Keratinocyte (primary cell): Measurements from ENCODE around the gene PLEKHN1. TPM values are rescaled to one million over a fixed set of nuclear protein-coding genes. Genes with fewer than 3 reads are reported as not detected.

Source experiments
- DNase-seq: peaks from one replicate; pipeline ENCODE4 v3.0.0-alpha.2; 2011; ENCODE audit warnings: low read depth, missing footprints, low spot score
- FAIRE-seq: peaks from 2 replicates; lab custom pipeline; 2011; peaks lifted over from hg19 to GRCh38; lab: Jason Lieb, UNC
- H2AFZ ChIP-seq: 2 replicates; pipeline ENCODE4 v1.6.0; 2012; ENCODE audit warnings: low read length, control low read depth, inconsistent platforms; ENCODE audit not compliant: control insufficient read depth
- H3K27ac ChIP-seq: 2 replicates; pipeline ENCODE4 v1.5.1; 2011; ENCODE audit warnings: low read length; ENCODE audit not compliant: control insufficient read depth, insufficient read depth
- H3K27me3 ChIP-seq: 3 replicates; pipeline ENCODE4 v1.6.0; 2011; ENCODE audit warnings: low read length; ENCODE audit not compliant: control insufficient read depth, insufficient read depth; ENCODE audit errors: extremely low read depth
- H3K36me3 ChIP-seq, 2 experiments: 2 replicates in 1 of 2; 3 replicates in 1 of 2; pipeline ENCODE4 v1.5.1; 2011; ENCODE audit warnings: low read length in 2 of 2, mild to moderate bottlenecking in 1 of 2; ENCODE audit not compliant: control insufficient read depth in 2 of 2, insufficient read depth in 2 of 2; ENCODE audit errors: extremely low read depth in 1 of 2
- H3K4me1 ChIP-seq: 3 replicates; pipeline ENCODE4 v1.5.1; 2011; ENCODE audit warnings: low read length; ENCODE audit not compliant: control insufficient read depth, insufficient read depth; ENCODE audit errors: extremely low read depth
- H3K4me2 ChIP-seq: 3 replicates; pipeline ENCODE4 v1.6.0; 2011; ENCODE audit warnings: low read depth, low read length; ENCODE audit not compliant: control insufficient read depth, insufficient read depth; ENCODE audit errors: extremely low read depth
- H3K4me3 ChIP-seq, 3 experiments: fragments of 200-600 bp in 1 of 3; sonication (generic) in 1 of 3; 2 replicates in 2 of 3; 3 replicates in 1 of 3; pipeline ENCODE4 v1.5.1; 2011 to 2016; ENCODE audit warnings: low read length in 3 of 3, mild to moderate bottlenecking in 3 of 3, control low read depth in 2 of 3, inconsistent platforms in 1 of 3, low read depth in 1 of 3, mixed read lengths in 1 of 3, mixed run types in 1 of 3, moderate library complexity in 1 of 3; ENCODE audit not compliant: control insufficient read depth in 2 of 3, insufficient read depth in 2 of 3; ENCODE audit errors: extremely low read depth in 1 of 3
- H3K79me2 ChIP-seq: 2 replicates; pipeline ENCODE4 v1.6.0; 2012; ENCODE audit warnings: low read length; ENCODE audit not compliant: control insufficient read depth, insufficient read depth
- H3K9ac ChIP-seq: 3 replicates; pipeline ENCODE4 v1.6.0; 2011; ENCODE audit warnings: low read length; ENCODE audit not compliant: control insufficient read depth, insufficient read depth; ENCODE audit errors: extremely low read depth
- H3K9me1 ChIP-seq: 3 replicates; pipeline ENCODE4 v1.6.0; 2011; ENCODE audit warnings: low read length; ENCODE audit not compliant: control insufficient read depth, insufficient read depth; ENCODE audit errors: extremely low read depth
- H3K9me3 ChIP-seq: 2 replicates; pipeline ENCODE4 v1.5.1; 2012; ENCODE audit warnings: low read depth, low read length; ENCODE audit not compliant: control insufficient read depth
- H4K20me1 ChIP-seq: 3 replicates; pipeline ENCODE4 v1.6.0; 2011; ENCODE audit warnings: low read length; ENCODE audit not compliant: control insufficient read depth, insufficient read depth; ENCODE audit errors: extremely low read depth
- EZH2 ChIP-seq: IDR thresholded peaks from one replicate; pipeline ENCODE4 v1.6.1; 2012; ENCODE audit warnings: inconsistent platforms, mild to moderate bottlenecking, low read length, moderate library complexity
- dilution Hi-C: fragments of 300-500 bp; cut with MboI; formaldehyde crosslinking; loops from one replicate; pipeline ENCODE4 v1.7.0; 2020; ENCODE audit warnings: low sequenced_read_pairs; ENCODE audit not compliant: extremely low pct_ligation_motif_present
- polyA plus RNA-seq, 5 experiments: library from polyadenylated mRNA; depleted of rRNA in 3 of 5; stranded (reverse) in 3 of 5; stranded (forward) in 1 of 5; unstranded in 1 of 5; fragments of >200 nt; gene quantifications; 1 replicate in 1 of 5; 2 replicates in 3 of 5; 3 replicates in 1 of 5; pipeline versions ENCODE4 v1.2.1 to v1.2.3, GENCODE V29; 2011 to 2012; ENCODE audit warnings: missing spikeins in 2 of 5, low read depth in 1 of 5, low replicate concordance in 1 of 5
- TF ChIP-seq, protein P1 (sequence below), 3 experiments: IDR thresholded peaks in 1 of 3; conservative IDR thresholded peaks in 1 of 3; optimal IDR thresholded peaks in 1 of 3; 2 replicates in 2 of 3; 3 replicates in 1 of 3; pipeline versions ENCODE3 to v1.5.1; 2011; ENCODE audit warnings: low read length in 3 of 3, mild to moderate bottlenecking in 3 of 3, moderate library complexity in 2 of 3, control low read depth in 1 of 3, inconsistent platforms in 1 of 3; ENCODE audit not compliant: insufficient read depth in 2 of 3; ENCODE audit errors: extremely low read depth in 1 of 3

PLEKHN1 gene
- polyA plus RNA-seq, 1 donor (not counting 4 experiments of a cell fraction or from before 2014, with no cell fraction given), result 2.5 TPM

DNA sequence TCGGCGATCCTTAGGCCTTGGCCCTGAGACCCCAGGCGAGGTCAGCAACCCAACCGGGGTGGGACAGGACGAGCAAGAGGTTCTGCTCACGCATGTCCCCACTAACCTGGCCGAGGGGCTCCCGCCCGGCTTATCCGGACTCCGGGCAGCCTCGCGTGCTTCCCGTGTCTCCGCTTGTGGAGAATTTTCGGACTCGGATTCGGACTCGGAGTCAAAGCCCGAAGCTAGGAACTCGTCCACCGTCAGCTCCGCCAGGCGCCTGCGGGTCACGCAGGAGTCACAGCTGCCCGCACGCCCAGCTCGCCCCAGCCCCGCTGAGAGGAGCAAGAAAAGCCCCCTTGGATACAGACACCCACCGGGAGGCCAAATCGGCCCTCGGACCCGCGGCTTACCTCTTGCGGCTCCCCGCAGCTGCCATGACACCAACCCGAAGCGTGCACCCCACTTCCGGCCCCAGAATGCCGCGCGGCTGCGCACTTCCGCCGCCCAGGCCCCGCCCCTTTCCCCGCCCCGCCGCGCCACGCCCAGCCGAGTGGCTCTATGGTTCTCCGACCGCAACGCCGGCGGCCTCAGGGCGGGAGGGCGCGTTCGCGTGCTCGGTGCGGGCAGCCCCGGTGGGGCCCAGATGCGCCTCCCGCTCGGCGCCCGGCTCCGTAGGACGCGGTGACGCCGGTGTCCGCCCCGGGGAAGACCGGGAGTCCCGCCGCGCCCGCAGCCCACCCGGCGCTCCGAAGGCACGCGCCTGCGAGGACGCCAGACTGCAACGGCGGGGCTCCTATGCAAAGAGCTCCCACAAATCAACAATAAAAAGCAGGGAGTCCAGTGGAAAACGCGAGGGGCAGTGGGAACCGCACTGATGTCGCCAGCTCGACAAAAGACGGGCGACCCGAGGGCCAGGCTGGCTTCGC lies 7.2 kb upstream of the PLEKHN1 start, which contains the start of gene NOC2L:
Gene NOC2L, minus strand, starts transcription at position 434 of the 908 bp plus-strand sequence. Its CDS starts 16 bp downstream, at position 418.
- H2AFZ ChIP-seq, result peak within 1 kb of the TSS; percentile 71

DNA sequence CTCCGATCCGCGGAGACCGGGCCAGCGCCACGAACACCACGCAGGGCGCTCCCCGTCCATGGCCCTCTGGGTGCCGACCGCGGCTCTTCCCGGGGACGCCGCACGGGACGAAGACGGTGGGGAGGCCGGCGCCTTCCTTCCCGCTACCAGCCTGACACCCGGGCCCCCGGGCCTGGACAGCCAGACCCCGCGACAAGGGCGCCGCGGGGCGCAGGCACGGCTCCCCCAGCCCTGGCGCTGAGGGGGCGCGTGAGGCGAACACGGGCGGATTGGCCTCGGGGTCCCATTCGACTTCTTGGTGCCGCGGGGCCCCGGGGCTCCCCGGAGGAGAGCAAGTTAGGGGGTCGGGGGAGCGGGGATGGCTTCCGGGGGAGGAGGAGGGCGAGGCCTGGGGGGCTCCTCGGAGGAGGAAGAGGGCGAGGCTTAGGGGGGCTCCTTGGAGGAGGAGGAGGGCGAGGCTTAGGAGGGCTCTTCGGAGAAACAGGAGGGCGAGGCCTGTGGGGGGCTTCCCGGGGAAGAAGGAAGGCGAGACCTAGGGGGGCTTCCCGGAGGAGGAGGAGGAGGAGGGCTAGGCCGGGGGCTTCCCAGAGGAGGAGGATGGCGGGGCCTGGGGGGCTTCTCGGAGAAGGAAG lies 6.4 kb upstream of the PLEKHN1 start:
- no peak overlapping the region for H3K27ac ChIP-seq
- H3K79me2 ChIP-seq, result peaks cover 29% of the 10 kb centered on the region
- peak overlapping the region; percentile 45 for H3K4me2 ChIP-seq

More for the DNA sequence above, 7.2 kb upstream of the PLEKHN1 start, which contains the start of gene NOC2L:
- peak within 1 kb of the TSS; percentile 76 for H3K27ac ChIP-seq
- H3K79me2 ChIP-seq, result peaks cover 29% of the 10 kb centered on the region
- H3K9ac ChIP-seq, result peak within 1 kb of the TSS; percentile 95
- TF ChIP-seq, protein P1, sequence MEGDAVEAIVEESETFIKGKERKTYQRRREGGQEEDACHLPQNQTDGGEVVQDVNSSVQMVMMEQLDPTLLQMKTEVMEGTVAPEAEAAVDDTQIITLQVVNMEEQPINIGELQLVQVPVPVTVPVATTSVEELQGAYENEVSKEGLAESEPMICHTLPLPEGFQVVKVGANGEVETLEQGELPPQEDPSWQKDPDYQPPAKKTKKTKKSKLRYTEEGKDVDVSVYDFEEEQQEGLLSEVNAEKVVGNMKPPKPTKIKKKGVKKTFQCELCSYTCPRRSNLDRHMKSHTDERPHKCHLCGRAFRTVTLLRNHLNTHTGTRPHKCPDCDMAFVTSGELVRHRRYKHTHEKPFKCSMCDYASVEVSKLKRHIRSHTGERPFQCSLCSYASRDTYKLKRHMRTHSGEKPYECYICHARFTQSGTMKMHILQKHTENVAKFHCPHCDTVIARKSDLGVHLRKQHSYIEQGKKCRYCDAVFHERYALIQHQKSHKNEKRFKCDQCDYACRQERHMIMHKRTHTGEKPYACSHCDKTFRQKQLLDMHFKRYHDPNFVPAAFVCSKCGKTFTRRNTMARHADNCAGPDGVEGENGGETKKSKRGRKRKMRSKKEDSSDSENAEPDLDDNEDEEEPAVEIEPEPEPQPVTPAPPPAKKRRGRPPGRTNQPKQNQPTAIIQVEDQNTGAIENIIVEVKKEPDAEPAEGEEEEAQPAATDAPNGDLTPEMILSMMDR (optimal IDR thresholded peaks at IDR 0.05 in 1 of 3, IDR thresholded peaks at IDR 0.05 in 1 of 3, conservative IDR thresholded peaks at IDR 0.05 in 1 of 3; ENCODE audit: extremely low read depth in 1 of 3, insufficient read depth in 2 of 3, low read length in 3 of 3), result no peak
- TF ChIP-seq EZH2, result peak; percentile 49
- peak within 1 kb of the TSS; percentile 69 to 100 (median 99) for H3K4me3 ChIP-seq
- H3K36me3 ChIP-seq, result peaks cover 31 to 34% of the 10 kb centered on the region in 2 experiments
- no peaks in the 10 kb centered on the region for H3K9me3 ChIP-seq
- H3K4me1 ChIP-seq, result peaks cover 13% of the 10 kb centered on the region
- peaks cover 5% of the 10 kb centered on the region for H3K27me3 ChIP-seq
- FAIRE-seq, result no peak
- dilution Hi-C loops, result no loop called here
- H3K4me2 ChIP-seq, result peak within 1 kb of the TSS; percentile 91
- no peak for DNase-seq
- no peaks in the 10 kb centered on the region for H3K9me1 ChIP-seq
- H4K20me1 ChIP-seq, result peaks cover 10% of the 10 kb centered on the region

More for the DNA sequence above, 6.4 kb upstream of the PLEKHN1 start:
- Histone ChIP-seq H3K9ac (peak overlapping the region; percentile 28), H3K9me1 (no peaks in the 10 kb centered on the region), H3K27me3 (peaks cover 5% of the 10 kb centered on the region), H3K4me3 (peak overlapping the region in 2 of 3 experiments; percentile 62), H3K36me3 (peaks cover 26 to 28% of the 10 kb centered on the region in 2 experiments), H3K4me1 (peaks cover 13% of the 10 kb centered on the region), H2AFZ (peak overlapping the region; percentile 6), H3K9me3 (no peaks in the 10 kb centered on the region), H4K20me1 (peaks cover 7% of the 10 kb centered on the region)
- no peak for DNase-seq
- peak; percentile 21 for TF ChIP-seq EZH2
- TF ChIP-seq, protein P1 (optimal IDR thresholded peaks at IDR 0.05 in 1 of 3, IDR thresholded peaks at IDR 0.05 in 1 of 3, conservative IDR thresholded peaks at IDR 0.05 in 1 of 3; ENCODE audit: extremely low read depth in 1 of 3, insufficient read depth in 2 of 3, low read length in 3 of 3), result no peak
- dilution Hi-C loops, result no loop called here
- FAIRE-seq, result no peak
